Subcutaneous preadipocyte (primary cell): ENCODE data around the gene KLHL35. TPM values are rescaled to one million over a fixed set of nuclear protein-coding genes. Genes with fewer than 3 reads are reported as not detected.

Source experiments
- small RNA-seq: library from RNA; depleted of rRNA; stranded (forward); fragments of <200 nt; gene quantifications from one replicate; pipeline ENCODE3, GENCODE V24; 2012
- total RNA-seq: library from RNA; depleted of rRNA; stranded (reverse); fragments of >200 nt; gene quantifications from 2 replicates; pipeline ENCODE4 v1.2.3, GENCODE V29; 2012

KLHL35 gene
- total RNA-seq = 1.4 and 3.7 TPM in 2 replicates

GRCh38 chr11:75432911-75433321 lies at the start of gene KLHL35:
Gene KLHL35, minus strand, starts transcription at chr11:75433203. Its CDS starts 2,574 bp downstream, at chr11:75430629.

GRCh38 chr11:75399344-75400145 lies 33.5 kb downstream of the KLHL35 start, which contains the start of gene RPS3:
Gene RPS3, plus strand, starts transcription at chr11:75399518. Its CDS starts 30 bp downstream, at chr11:75399548.

Small RNAs within 50 kb of the gene (small RNA-seq; reads per million reads assigned to genes)
- not detected for gene SNORD15A
- 3,039 reads per million, percentile 100 among the genes with 10 or more reads in this experiment for gene SNORD15B

Other genes starting within 250 kb of the KLHL35 start
- gene TPBGL, start 192.4 kb downstream of the KLHL35 start, total RNA-seq = under 0.01 TPM in 1 of 2 replicates, not detected in the other
- gene ARRB1, start 81.5 kb downstream of the KLHL35 start, total RNA-seq = 40.1 TPM in 2 replicates
- gene RPS3, start 33.7 kb downstream of the KLHL35 start, total RNA-seq = 1,259 and 2,700 TPM in 2 replicates
- 2.3 and 4.0 TPM in 2 replicates for gene GDPD5, start 92.7 kb upstream of the KLHL35 start, total RNA-seq
- 548 and 810 TPM in 2 replicates for gene SERPINH1, start 129.1 kb upstream of the KLHL35 start, total RNA-seq
- gene MAP6, start 235.8 kb upstream of the KLHL35 start, total RNA-seq = 0.73 and 0.98 TPM in 2 replicates